Measurements from ENCODE around the gene GAS7. TPM values are rescaled to one million over a fixed set of nuclear protein-coding genes. Genes with fewer than 3 reads are reported as not detected.
A peak's percentile ranks its signal among the peaks of the same experiment; 100 is the strongest.

The GAS7 gene
- total and polyA plus RNA-seq, 8 donors, result 4.1 to 185 (median 30.5) TPM

DNA sequence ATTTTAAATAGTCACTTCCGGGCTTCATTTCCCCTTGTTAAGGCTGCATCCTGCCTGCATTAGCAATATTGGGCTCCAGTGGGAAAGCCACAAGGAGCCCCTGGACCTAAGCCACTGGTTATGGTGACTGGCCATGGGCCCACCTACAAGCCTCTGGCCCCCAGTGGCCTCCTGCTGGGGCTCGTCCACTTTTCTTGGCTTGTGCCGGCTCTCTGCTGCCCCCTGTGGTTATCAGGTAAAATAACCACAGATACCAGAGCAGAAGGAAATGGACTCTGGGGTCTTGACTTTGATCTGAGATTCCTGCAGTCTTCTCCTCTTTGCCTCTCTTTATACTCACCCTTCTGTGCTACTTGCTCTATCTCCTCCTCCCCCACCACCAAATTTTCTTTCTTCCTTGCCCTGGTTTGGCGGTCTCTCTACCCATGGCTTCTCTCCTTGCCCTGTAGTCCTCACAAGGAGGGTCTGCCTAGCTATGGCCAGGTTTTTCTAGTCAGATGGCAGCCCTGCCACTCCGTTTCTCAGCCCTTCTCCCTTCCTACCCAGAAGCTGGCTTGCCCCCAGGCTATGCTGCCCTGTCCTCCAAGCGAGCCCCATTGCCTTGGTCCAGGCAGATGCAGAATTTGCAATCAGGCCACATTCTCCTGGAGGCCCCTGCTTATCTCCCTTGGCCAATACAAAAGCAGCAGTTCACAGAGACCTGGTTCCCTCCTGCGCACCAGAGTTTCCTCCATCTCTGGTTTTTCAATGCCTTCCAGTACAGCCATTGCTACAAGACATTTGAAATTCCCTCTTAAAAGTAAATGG lies 210.4 kb downstream of the GAS7 start:
- Histone ChIP-seq H3K36me3 (no peaks in the 10 kb centered on the region), H3K4me3 (no peak overlapping the region), H3K9me3 (no peaks in the 10 kb centered on the region), H3K27ac (no peak overlapping the region), H3K4me1 (peaks cover 0 to 7% (median 0%) of the 10 kb centered on the region in 4 donors), H3K27me3 (no peaks in the 10 kb centered on the region)
- TF ChIP-seq POLR2A (IDR thresholded peaks at IDR 0.05) (no peak), POLR2AphosphoS5 (IDR thresholded peaks at IDR 0.05) (no peak), EP300 (IDR thresholded peaks at IDR 0.05) (no peak)
- TF ChIP-seq, protein P1, sequence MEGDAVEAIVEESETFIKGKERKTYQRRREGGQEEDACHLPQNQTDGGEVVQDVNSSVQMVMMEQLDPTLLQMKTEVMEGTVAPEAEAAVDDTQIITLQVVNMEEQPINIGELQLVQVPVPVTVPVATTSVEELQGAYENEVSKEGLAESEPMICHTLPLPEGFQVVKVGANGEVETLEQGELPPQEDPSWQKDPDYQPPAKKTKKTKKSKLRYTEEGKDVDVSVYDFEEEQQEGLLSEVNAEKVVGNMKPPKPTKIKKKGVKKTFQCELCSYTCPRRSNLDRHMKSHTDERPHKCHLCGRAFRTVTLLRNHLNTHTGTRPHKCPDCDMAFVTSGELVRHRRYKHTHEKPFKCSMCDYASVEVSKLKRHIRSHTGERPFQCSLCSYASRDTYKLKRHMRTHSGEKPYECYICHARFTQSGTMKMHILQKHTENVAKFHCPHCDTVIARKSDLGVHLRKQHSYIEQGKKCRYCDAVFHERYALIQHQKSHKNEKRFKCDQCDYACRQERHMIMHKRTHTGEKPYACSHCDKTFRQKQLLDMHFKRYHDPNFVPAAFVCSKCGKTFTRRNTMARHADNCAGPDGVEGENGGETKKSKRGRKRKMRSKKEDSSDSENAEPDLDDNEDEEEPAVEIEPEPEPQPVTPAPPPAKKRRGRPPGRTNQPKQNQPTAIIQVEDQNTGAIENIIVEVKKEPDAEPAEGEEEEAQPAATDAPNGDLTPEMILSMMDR (IDR thresholded peaks at IDR 0.05), result peak in 4 of 7 experiments; percentile 21 to 72 (median 57)
- DNase-seq, result peak in 1 of 2 donors; percentile 70
- intact Hi-C loops (cut with DNase I; ENCODE audit: low total_unique reads), result no loop called here
- WGBS, 5 donors, result 53 to 63% (median 58%) methylated on average over 7 of the region's 7 CpGs

DNA sequence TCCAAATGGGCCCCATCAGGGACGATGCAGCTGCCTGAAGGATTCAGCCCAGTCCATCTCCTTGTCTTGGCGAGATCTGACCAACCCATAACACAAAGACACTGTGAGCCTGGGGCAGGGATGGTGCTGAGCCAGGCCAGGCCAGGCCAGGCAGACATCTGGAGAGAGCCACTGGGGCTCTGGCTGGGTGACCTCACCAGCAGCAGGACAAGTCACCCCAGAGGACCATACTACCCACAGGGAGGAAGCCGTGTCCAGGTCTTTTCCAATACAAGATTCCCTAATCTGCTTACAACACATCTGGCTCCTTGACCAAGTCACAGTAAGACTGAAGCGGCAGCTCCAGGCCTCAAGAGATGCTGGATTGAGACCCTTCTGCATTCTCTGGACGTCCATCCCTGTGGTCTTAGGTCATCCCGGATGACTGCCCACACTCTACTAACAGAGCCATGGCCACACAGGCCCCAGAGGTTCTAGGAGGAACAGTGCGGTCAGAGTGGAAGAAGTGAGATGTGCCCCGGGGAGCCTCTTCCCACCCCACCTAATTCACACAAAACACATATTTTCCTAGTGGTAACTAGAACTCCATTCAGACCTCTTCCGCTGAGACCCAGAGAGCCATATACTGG lies 211.5 kb downstream of the GAS7 start:
- Histone ChIP-seq H3K4me3 (no peak overlapping the region), H3K36me3 (no peaks in the 10 kb centered on the region), H3K27ac (no peak overlapping the region), H3K9me3 (no peaks in the 10 kb centered on the region), H3K4me1 (peaks cover 0 to 7% (median 0%) of the 10 kb centered on the region in 4 donors), H3K27me3 (no peaks in the 10 kb centered on the region)
- no peak for DNase-seq
- WGBS, 5 donors, result 75 to 83% (median 80%) methylated on average over 8 to 9 of the region's 9 CpGs
- intact Hi-C loops (cut with DNase I; ENCODE audit: low total_unique reads), result no loop called here
- TF ChIP-seq, protein P1 (IDR thresholded peaks at IDR 0.05), result no peak
- TF ChIP-seq POLR2A (IDR thresholded peaks at IDR 0.05), result no peak
- TF ChIP-seq POLR2AphosphoS5 (IDR thresholded peaks at IDR 0.05), result no peak
- TF ChIP-seq EP300 (IDR thresholded peaks at IDR 0.05), result no peak

DNA sequence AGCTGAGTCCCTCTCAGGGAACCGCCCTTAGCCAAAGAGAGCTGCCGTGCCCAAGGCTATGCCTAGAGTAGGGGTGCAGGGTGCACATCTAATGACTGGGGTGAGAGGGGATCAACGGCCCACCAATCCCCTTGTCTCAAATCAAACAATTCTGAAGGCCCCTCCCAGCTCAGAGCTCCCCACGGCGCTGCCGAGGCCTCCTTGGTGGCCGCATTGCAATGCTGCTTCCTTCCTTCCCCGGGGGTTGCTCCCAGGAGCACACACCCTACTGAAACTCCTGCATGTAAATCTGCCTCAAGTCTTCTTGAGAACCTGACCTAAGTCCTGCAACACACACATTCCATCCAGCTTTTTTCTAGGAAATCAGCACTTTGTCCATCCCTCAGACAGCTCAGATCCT lies 212.8 kb downstream of the GAS7 start:
- TF ChIP-seq, protein P1 (IDR thresholded peaks at IDR 0.05), result no peak
- TF ChIP-seq POLR2A (IDR thresholded peaks at IDR 0.05), result no peak
- no peak for TF ChIP-seq EP300 (IDR thresholded peaks at IDR 0.05)
- no peak for TF ChIP-seq POLR2AphosphoS5 (IDR thresholded peaks at IDR 0.05)
- intact Hi-C loops (cut with DNase I; ENCODE audit: low total_unique reads), result no loop called here
- Histone ChIP-seq H3K27me3 (no peaks in the 10 kb centered on the region), H3K9me3 (no peaks in the 10 kb centered on the region), H3K36me3 (no peaks in the 10 kb centered on the region), H3K4me1 (peaks cover 0 to 7% (median 0%) of the 10 kb centered on the region in 4 donors), H3K4me3 (no peak overlapping the region), H3K27ac (no peak overlapping the region)
- DNase-seq, result no peak
- 65 to 81% (median 74%) methylated on average over 3 to 8 of the region's 8 CpGs for WGBS, 5 donors

DNA sequence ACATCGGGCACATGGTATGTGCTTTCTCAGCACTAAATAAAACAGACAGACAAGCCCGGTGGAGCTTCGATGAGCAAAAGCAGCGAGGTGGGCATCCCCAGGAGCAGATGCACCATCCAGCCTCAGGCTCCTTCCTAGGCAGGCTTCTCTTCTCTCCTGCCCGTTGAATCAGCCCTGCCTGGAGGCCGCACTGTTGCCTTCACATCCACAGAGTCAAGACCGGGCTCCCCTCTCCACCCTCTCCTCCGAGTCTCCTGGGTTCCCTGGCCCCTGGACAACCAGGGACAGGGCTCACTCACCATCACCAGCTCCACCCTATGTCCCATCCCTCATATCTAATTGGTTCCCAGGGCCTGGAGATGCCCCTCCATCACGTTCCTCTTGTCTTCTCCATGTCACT lies 213.6 kb downstream of the GAS7 start:
- no peak overlapping the region for H3K4me3 ChIP-seq
- TF ChIP-seq POLR2A (IDR thresholded peaks at IDR 0.05) (no peak), EP300 (IDR thresholded peaks at IDR 0.05) (no peak), POLR2AphosphoS5 (IDR thresholded peaks at IDR 0.05) (no peak)
- intact Hi-C loops (cut with DNase I; ENCODE audit: low total_unique reads), result no loop called here
- H3K4me1 ChIP-seq, result peaks cover 0 to 7% (median 0%) of the 10 kb centered on the region in 4 donors
- WGBS, 5 donors, result 77 to 91% (median 84%) methylated on average over 9 of the region's 9 CpGs
- no peaks in the 10 kb centered on the region for H3K27me3 ChIP-seq
- H3K36me3 ChIP-seq, result no peaks in the 10 kb centered on the region
- no peak overlapping the region for H3K27ac ChIP-seq
- H3K9me3 ChIP-seq, result no peaks in the 10 kb centered on the region
- DNase-seq, result no peak

Data from stomach (tissue), 9 donors.